A673 (cell line): Measurements from ENCODE around the gene ATG5.

Experiments
- EZH2 ChIP-seq: fragments of 200-600 bp; sonication (generic); IDR thresholded peaks from 2 replicates; pipeline ENCODE4 v1.6.1; 2017; ENCODE audit warnings: borderline replicate concordance, low read depth, mild to moderate bottlenecking, mixed read lengths, antibody characterized with exemption, low read length; ENCODE audit not compliant: poor library complexity, severe bottlenecking
- TF ChIP-seq, protein P1 (sequence below): fragments of 300-800, 200-600 bp; sonication (generic); conservative IDR thresholded peaks from 2 replicates; pipeline ENCODE4 v1.5.1; 2017; ENCODE audit warnings: low read depth, mild to moderate bottlenecking, antibody characterized with exemption, low read length, moderate library complexity, mixed read lengths

DNA sequence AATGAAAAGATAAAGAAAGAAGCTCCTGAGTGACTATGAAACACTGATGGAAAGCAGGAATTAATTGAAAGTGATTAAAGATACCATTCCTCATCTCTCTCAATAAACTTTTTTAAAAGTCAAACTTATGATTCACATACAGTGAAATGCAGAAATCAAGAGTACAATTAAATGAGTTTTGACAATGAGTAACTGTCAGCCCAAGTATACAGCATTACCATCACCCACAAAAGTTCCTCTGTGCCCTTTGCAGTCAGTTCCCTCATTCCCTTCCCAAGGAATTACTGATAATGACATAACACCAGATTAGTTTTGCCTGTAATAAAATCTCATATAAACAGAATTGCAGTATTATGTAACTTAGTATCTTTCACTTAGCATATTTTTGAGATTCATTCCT is 44.5 kb downstream of the ATG5 start:
- TF ChIP-seq, protein P1, sequence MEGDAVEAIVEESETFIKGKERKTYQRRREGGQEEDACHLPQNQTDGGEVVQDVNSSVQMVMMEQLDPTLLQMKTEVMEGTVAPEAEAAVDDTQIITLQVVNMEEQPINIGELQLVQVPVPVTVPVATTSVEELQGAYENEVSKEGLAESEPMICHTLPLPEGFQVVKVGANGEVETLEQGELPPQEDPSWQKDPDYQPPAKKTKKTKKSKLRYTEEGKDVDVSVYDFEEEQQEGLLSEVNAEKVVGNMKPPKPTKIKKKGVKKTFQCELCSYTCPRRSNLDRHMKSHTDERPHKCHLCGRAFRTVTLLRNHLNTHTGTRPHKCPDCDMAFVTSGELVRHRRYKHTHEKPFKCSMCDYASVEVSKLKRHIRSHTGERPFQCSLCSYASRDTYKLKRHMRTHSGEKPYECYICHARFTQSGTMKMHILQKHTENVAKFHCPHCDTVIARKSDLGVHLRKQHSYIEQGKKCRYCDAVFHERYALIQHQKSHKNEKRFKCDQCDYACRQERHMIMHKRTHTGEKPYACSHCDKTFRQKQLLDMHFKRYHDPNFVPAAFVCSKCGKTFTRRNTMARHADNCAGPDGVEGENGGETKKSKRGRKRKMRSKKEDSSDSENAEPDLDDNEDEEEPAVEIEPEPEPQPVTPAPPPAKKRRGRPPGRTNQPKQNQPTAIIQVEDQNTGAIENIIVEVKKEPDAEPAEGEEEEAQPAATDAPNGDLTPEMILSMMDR, result no peak
- no peak for TF ChIP-seq EZH2
